H1 (cell line): ENCODE results near the gene IFT81.

ENCODE experiments used
- ATF3 ChIP-seq: IDR thresholded peaks from 2 replicates; pipeline ENCODE4 v1.6.1; 2011; ENCODE audit warnings: low read depth, mild to moderate bottlenecking, low read length; ENCODE audit not compliant: insufficient read depth
- CEBPB ChIP-seq: IDR thresholded peaks from 2 replicates; pipeline ENCODE4 v1.6.1; 2012; ENCODE audit warnings: low read depth, low read length
- CTCF ChIP-seq, 3 experiments: IDR thresholded peaks; 1 replicate in 2 of 3; 2 replicates in 1 of 3; pipeline versions ENCODE4 v1.5.1 to v1.6.1; 2011; ENCODE audit warnings: low read length in 3 of 3, mild to moderate bottlenecking in 3 of 3, inconsistent platforms in 2 of 3, low read depth in 1 of 3, moderate library complexity in 1 of 3; ENCODE audit not compliant: insufficient read depth in 1 of 3; ENCODE audit errors: control extremely low read depth in 1 of 3
- EZH2 ChIP-seq: fragments of 200-600 bp; sonication (generic); IDR thresholded peaks from 2 replicates; pipeline ENCODE4 v1.7.1; 2012; ENCODE audit warnings: low read depth, mild to moderate bottlenecking, moderate library complexity, low read length, inconsistent platforms; ENCODE audit not compliant: severe bottlenecking
- MAFK ChIP-seq: IDR thresholded peaks from 2 replicates; pipeline ENCODE4 v1.6.1; 2012; ENCODE audit warnings: low read depth, mild to moderate bottlenecking, improper control_type of control experiment, low read length
- POLR2A ChIP-seq, 2 experiments: IDR thresholded peaks; 1 replicate in 1 of 2; 2 replicates in 1 of 2; pipeline ENCODE4 v1.6.1; 2011; ENCODE audit warnings: low read depth in 2 of 2, low read length in 2 of 2, mild to moderate bottlenecking in 2 of 2; ENCODE audit errors: control extremely low read depth in 1 of 2
- SP1 ChIP-seq: IDR thresholded peaks from 2 replicates; pipeline ENCODE4 v1.6.1; 2011; ENCODE audit warnings: low read depth, low read length
- SUZ12 ChIP-seq: fragments of 200-600 bp; sonication (generic); IDR thresholded peaks from 2 replicates; pipeline ENCODE4 v1.6.1; 2012; ENCODE audit warnings: mild to moderate bottlenecking, inconsistent platforms, low read length, moderate library complexity, mixed read lengths
- TCF12 ChIP-seq: IDR thresholded peaks from 2 replicates; pipeline ENCODE4 v1.6.1; 2011; ENCODE audit warnings: low read depth, mild to moderate bottlenecking, low read length

- TF ChIP-seq POLR2A (IDR thresholded peaks at IDR 0.05; ENCODE audit: control extremely low read depth in 1 of 2, low read depth in 2 of 2, low read length in 2 of 2), result no peak
- no peak for TF ChIP-seq CTCF (IDR thresholded peaks at IDR 0.05; ENCODE audit: control extremely low read depth in 1 of 3, insufficient read depth in 1 of 3, low read depth in 1 of 3, low read length in 3 of 3)
- no peak for TF ChIP-seq TCF12
- TF ChIP-seq ATF3, result no peak
- TF ChIP-seq SUZ12, result no peak
- no peak for TF ChIP-seq EZH2
- TF ChIP-seq CEBPB, result no peak
- no peak for TF ChIP-seq SP1
- TF ChIP-seq MAFK, result no peak
Measured at GRCh38 chr12:110175201-110175600, 51.0 kb downstream of the IFT81 start.
